GM21447 (cell line): ENCODE results near the gene PEX14.
"Not testable (repeated sequence)": the region's sequence is repeated elsewhere in the genome, so short reads cannot be mapped to it uniquely, and the experiment has no call there.

Experiments
- ATAC-seq: cut with Tn5 transposase; IDR thresholded peaks from one replicate; pipeline ENCODE4 v1.9.1; 2021; ENCODE audit not compliant: unreplicated experiment

The PEX14 gene

DNA sequence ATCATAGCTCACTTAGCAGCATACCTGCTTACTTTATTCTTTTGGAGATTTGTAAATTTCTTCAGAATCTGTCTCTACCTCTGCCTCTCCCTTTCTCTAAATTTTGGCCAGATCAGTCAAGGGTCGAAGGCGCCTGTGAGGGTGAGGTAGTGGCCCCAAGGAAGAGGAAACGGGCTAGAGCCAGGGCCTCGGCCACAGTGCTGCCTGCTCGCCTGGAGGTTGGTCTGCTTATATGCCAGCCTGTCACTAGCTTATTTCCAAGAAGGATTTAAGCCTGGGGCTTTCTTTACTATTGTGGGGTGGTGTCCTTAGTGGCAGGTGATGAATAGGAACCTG lies 19.6 kb downstream of the PEX14 start:
- no peak for ATAC-seq

DNA sequence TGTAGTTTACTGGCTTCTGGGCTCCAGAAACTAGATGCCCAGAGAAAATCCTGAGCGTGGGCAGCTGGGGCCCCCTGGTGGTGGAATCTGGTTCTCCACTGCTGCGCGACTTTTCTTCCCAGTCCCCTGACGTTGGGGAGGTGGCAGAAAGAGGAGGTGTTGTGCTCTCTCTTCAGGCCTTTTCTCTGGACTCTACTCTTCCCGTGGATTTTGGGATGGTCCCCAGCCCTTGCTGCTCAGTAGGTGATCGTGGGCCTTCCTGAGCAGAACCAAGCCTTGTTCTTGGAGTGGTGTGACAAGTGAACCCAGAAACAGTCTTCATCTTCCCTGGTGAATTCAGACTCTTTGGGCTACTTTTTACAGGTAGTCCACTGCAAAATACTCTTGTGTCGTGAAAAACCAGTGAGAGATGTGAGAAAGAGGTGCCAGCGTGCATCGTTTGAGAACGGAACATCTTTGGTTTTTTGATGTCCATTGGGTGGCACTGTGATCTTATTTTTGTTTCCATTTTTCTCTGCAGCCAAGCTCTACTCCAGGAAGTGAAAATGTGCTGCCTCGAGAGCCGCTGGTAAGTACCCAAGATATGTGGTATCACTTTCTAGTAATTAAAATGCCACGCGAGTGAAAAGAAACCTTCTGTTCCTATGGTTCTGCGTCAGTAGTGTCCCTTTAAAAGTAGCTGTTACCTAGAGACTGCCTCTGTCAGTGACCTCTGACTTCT lies 20.2 kb downstream of the PEX14 start:
- peak; percentile 75 for ATAC-seq

DNA sequence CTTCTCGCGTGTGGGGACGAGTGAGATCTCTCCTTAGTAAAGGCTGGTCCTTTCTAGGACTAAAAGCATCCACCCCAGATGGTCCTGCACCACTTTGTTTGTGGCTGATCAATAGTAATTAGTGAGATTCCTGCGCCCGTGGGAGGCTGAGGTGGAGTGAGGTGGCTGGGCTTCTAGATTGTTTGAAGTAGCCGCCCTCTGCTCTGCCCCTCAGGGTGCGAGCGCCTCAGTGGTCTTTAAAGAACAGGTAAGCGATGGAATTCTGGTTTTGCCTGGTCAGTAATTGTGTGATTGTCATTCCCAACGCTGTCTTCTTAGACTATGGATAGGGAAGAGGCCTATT lies 20.7 kb downstream of the PEX14 start:
- no peak for ATAC-seq

DNA sequence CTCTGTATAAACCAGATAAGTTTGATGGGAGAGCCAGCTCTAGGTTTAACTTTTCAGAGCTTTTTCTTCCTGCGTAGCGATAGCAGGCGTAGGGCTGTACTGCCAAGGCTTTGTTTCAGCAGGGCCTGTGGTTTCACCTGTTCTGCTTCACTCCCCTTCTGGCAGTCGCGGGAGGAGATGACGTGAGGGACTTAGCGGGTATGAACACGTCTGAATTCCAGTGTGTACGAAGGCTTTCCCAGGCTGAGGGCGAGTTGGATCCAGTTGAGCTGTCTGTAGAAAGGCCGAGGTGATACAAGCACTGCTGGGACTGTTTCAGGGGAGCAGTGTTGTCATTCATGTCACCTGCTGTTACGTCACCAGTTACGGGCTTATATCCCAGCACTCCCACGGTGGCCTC lies 21.2 kb downstream of the PEX14 start:
- no peak for ATAC-seq

DNA sequence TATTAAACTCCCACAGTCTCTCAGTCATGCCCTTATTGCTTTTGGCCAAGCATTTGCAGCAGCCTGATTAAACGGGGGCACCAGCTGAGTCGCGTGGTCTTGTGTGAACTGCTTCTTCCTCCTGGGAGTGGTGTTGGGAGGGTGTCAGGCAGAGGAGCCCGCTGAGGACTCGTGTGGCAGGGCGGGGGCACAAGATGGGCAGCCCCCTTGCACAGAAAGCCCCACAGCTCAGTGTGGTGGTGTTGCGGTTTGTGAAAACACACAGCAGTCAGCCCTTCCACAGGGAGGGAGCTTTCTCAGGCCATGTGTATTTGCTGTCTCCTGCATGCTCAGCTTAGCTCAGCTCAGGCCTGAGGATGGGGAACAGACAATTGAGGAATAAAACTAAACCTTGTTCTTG lies 22.4 kb downstream of the PEX14 start:
- no peak for ATAC-seq

DNA sequence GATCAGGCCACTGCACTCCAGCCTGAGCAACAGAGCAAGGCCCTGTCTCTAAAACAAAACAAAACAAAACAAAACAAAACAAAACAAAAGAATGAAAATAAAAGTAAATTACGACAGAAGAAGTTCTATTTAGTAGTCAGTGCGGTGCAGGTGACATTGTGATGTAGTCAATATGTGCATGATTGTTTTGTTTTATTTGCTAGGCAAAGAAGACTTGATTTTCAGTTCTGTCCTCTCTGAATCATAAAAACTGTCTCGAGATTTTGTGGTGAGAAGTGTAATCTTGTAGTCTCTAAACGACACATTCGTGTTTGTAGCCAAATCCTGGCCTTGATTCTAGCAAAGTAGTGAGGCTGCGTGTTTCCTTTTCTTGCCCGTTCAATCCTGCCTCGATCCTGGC lies 23.5 kb downstream of the PEX14 start:
- ATAC-seq = no peak

DNA sequence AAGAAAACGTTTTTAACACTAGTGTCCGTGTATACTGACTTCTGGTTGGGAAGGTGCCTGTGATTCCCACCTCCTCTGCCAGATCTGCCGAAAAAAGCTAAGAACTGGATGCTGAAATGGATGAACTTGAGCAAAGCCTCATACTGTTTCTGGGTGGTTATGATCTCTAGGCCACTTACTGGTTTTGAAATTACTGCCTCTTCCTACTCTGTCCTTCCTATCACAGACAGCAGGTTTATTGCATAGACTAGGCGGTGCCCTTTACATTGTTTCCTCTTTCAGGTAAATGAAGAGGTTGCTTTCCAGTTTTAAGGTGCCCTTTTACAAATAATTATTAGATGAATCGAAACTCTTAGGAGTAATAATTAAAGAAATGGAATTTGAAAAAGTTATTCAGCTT lies 27.5 kb downstream of the PEX14 start:
- no peak for ATAC-seq

DNA sequence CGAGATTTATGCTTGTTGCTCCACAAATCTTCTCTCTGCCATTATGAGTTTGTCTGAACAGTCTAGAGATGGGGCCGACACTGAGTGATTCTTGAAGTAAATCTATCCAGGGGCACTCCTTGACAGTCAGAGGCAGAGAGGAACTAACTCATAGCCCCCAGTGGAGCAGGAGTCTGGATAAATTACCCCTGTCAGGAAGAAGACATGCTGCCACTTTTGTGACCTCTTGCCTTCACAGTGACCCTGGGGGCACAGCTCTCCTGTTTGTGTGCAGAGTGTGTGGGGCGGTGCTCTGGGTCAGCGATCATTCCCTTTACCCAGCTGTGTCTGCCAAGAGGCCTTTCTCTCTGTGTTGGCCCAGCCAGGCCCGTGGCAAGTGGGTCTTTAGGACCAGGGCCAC lies 29.5 kb downstream of the PEX14 start:
- no peak for ATAC-seq

DNA sequence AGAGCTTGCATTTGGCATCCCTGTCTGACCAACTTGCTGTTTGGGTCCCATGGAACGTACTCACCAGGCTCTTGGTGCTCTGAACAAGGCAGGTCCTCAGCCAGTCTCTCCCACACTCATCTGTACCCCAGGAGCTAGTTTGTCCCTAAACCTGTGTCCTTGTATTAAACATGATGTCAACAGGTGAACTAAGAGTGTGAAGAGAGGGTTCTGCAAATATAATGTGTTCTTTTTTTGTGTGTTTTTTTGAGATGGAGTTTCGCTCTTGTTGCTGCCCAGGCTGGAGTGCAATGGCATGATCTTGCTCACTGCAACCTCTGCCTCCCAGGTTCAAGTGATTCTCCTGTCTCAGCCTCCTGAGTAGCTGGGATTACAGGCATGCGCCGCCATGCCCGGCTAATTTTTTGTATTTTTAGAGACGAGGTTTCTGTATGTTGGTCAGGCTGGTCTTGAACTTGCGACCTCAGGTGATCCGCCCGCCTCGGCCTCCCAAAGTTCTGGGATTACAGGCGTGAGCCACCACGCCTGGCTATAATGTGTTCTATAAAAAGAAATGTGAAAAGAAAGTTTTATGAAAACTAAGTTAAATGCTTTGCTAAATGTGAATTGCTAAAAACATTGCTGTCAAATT lies 31.4 kb downstream of the PEX14 start:
- ATAC-seq = not testable (repeated sequence)

DNA sequence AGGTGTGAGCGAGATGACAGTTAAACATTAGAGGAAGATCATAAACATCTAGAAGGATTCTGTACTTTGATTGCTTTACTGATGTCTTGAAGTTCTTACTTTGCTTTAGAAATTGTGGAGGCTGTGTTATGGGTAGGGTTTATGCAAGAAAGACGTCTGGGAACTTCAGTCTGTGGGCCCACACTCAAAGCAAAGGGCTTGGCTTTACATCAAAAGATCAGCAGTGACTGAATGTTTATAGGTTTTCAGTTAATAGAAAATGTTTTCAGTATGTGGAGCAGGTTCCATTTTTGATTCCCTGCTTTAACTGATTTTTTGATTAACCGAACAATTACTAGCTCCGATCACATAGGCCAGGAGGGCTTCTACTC lies 31.9 kb downstream of the PEX14 start:
- no peak for ATAC-seq

DNA sequence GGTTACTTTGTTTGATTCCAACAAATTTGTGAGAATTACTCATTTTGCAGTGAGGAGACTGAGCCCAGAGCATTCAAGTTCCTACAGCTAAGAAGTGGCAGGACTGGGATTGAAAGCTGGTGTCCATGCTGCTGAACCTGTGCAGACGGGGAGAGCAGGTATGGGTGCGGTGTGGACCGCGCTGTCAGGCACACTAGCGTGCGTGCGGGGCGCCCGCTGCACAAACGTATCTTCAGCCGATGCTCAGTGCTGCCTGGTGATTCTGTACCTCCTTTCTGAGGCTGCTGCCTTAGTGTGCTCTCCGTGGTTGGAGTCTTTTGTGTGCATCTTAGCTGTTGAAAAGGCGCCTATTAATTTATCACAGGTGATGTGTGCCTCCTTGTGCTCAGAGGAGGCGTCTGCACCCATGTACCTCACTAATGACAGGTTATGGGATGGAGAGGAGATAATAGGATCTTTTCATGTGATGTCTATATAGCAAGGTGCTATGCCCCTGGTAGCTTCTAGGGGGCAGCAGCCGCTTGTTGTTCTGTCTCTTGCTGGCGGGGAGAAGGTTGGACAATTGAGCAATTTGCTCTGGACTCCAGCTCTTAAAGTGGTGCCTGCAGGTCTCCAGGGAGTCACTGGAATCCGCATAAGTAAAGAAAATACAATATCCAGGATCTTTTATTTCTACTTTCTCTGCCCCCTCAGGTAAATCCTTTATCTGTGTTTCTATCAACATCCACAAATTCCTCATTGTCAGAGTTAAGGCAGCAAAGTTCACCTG lies 32.5 kb downstream of the PEX14 start:
- no peak for ATAC-seq

DNA sequence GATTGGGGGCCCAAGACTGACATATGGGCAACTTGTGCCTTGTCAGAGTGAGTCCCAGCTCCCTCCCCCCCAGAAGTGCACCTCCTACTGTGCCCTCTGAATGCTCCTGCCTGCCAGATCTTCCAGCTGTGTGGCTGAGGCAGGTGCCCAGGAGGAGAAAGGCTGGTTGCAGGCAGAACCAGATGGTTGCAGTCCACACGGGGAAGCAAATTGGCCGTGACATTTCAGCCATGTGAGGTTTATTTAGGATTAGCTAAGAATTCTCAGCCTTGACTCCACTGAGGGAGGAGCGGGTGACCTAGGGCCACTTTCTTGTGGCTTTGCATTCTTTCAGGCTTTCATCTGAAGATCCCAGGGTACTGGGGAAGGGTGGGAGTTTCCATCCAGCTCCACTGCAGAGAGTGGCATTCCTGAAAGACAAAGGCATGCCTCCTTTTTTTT lies 33.8 kb downstream of the PEX14 start:
- no peak for ATAC-seq

DNA sequence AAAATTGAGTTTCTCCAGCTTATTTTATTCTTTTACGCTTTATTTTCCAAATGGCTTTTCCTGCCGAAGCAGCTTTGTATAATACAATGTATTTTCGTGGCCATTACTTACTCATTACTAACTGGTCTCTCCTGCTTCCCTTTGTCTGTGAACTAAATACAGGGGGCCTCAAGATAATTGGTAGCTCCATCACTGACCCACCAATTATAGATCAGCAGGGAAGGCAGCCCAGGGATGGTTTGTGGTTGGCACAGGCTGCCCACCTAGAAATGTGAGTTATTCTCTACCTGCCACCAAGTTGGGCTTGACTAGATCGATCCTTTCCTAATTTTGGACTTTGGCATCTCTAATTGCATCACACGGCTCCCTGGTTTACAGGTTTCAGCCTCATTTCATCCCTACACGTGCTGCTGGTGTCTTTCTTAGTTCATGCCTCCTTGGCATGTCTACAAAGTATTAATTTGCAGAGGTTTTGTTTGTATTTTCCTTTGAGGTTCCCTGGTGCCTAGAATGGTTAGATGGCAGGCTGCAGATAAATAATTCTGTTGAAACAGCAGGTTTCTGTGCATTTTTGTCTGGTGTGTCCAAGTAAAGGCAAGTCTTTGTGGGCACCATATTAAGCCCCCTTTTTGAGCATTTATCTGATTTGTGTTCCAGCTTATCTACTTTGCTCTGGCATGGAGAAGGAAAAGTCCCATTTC lies 35.2 kb downstream of the PEX14 start:
- ATAC-seq = no peak

DNA sequence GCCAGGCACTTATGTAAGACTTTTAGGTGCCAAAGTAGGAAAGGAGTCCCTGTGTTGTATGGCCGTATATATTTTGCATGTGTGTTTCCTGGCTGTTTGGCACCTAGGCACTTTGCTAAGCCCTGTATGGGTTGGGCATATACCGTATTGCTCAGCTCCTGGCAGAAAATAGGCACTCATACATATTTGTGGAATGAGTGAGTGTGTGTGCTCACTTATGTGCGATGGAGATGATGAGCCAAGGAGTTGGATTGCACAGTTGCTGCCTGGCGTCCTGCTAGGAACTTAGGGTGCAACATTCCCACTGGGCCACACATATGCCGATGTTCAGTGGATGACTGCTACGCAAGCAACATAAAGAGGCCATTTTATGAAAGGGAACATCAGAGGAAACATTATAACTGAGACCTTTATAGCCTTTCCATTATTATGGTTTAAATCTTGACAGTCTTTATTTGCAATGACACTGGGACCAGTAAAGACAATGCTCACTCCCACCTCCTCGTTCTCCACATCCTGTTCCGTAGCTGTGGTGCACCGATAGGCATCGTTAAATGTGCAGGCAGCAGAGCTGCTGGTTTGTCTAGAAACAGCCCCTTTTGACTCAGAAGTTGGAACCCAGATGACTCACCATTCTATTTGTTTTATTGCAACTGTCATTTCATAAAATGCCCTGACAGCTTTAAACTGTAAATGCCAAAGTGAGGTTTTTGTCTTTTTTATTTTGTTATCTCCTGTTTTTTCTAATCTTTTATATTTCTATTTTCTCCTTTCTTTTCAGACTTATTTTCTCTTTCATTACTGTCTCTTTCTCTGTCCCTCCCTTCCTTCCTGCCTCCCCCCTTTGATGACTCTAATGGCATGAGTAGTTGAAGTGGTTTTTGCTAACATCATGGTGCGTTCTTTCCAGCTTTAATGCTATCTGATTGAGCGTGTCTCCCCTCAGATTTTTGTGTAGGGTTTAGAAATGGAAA lies 36.1 kb downstream of the PEX14 start:
- peak; percentile 90 for ATAC-seq

DNA sequence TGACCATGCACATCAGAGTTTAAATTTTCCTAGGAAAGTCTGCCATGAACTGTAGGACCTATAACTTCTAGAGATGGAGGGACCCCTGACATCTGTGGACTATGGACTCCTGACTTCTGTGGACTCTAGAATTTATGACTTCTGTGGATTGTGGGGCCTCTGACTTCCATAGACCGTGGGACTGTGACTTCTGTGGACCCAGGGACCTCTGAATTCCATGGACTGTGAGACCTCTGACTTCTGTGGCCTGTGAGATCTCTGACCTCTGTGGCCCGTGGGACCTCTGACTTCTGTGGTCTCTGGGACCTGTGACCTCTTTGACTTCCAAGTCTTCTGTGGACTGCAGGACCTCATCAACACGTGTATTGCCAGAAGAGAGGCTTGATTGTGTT lies 36.7 kb downstream of the PEX14 start:
- no peak for ATAC-seq

DNA sequence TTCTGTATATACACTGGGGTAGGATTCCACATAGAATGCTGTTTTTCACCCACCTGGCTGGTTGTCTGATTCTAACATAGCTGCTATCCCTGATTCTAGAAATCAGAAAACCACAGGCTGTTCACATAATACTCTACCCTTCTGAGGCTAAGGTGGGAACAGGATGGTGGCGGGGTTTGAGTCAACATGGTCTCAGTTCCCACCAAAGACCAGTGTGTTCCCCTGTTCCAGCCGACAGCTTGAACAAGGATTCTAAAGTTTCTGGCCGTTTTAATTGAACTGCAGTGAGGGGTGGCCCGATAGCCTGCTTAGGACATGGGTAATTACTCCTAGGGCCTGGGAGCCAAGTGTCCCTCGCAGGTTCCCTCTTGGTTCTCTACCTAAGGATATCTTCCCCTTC lies 38.4 kb downstream of the PEX14 start:
- ATAC-seq = no peak

DNA sequence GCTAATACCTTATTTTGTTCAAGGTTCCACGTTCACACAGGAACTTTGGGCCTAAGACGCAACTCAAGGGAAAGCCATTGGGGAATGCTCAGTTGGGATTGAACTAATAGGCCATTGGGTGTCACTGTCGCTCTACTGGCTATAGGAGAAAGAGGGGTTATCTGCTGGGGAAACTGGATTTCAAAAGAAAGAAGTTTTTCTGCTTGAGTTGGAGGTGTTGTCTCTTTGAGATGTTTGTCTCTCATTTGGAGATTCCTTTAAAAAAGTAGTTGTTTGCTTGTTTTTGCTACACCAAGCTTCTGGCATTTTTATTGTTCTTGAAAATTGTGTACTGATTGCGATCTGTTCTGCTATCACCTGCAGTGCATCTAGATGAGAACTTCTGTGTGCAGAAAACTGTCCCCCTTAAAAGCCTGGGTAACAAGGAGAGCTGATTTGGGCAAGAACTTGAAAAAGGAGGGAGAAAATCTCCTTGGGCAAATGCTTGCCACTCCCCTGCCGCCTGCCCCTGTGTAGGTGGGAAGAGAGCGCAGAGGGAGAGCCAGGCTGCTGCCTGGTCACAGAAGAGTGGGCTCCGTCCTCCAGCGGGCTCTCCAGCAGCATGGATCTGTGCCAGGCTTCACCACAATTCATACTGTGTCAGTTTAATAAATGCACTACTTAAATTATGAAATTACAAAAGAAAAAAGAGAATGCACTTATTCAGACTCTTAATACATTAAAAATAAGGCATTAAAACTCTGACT lies 39.9 kb downstream of the PEX14 start:
- ATAC-seq = no peak

DNA sequence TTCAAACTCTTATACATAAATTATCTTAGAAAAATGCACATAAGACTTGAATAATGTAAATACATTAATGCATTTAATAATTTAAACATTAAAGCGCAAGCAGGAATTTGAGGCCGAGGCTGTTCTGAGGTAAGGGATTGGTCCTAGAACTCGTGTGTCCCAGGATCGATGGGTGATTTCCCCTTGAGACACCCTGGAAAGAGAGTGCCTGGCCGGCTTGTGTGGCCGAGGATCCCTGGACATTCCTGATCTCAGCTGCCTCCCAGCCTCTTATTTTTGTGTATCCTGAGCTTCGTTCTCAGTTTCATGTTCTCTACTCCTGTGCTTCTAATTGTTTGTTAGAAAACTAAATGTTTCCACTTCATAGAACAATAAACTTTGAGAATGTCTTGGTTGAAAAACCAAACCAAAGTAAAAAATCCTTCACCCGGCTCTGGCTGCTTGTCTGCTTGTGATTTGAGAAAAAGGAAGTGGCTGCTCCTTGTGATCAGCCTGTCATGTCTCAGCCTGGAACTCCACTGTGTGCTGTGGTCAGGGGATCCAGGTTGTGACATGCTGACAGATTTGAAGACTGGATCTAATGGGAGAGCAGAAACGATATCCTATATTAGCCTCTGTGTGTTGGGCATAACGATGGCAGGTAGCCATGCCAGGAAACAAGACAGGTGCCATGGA lies 40.7 kb downstream of the PEX14 start:
- ATAC-seq = no peak

DNA sequence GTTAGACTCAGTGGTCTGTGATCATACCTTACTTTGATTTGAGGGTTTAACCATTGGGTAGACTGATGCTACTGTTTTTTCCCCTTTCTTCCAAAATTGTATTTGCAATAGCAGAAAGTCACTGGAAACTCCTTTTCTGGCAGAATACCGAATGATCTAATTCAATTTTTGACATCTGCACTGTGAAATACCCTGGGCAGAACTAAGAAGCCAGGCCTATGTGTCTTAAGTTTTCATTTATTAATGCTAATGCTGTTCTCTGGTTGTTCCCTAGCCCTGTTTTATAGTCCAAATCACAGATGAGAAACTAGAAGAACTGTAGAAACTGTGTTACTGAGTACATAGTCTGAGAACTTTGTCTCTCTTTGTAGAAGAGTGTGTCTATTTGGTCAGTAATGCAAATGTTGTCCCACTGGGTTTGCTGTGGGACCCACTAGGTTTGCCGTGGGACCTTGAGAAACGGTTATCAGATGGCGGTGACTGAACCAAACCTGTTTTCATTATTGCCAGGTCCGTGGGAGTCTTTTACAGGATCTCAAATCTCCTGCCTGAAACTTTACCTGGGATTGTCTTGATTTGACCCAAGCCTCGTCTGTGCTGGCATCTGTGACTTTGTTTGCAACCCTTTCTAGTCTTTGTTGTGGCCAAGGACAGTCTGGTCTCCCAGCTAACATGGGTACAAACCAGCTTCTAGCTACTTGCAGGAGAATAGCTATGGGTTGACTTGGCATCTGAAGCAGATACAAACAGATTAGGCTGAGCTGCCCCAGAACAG lies 41.4 kb downstream of the PEX14 start:
- ATAC-seq = no peak
